GM04504 (cell line): ENCODE measurements around the gene ABI3.

Source experiments
- DNase-seq: peaks from one replicate; pipeline ENCODE4 v3.0.0-alpha.2; 2012; ENCODE audit warnings: low read depth

ABI3 gene

GRCh38 chr17:49197346-49197998 is 13.0 kb upstream of the ABI3 start:
- DNase-seq: no peak

DNA sequence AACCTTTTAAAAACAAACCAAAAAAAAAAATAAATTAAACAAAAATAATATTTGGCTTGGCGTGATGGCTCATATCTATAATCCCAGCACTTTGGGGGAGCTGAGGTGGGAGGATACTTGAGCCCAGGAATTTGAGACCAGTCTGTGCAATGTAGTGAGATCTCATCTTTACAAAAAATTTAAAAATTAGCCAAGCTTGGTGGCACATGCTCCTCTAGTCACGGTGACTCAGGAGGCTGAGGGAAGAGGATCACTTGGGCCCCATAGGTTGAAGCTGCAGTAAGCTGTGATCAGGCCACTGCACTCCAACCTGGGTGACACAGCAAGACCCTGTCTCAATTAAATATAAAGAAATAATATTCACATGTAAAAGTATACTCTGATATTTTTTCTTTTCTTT is 12.3 kb upstream of the ABI3 start:
- DNase-seq: no peak

- no peak for DNase-seq
Observed at GRCh38 chr17:49200423-49201083, 10.0 kb upstream of the ABI3 start.

DNA sequence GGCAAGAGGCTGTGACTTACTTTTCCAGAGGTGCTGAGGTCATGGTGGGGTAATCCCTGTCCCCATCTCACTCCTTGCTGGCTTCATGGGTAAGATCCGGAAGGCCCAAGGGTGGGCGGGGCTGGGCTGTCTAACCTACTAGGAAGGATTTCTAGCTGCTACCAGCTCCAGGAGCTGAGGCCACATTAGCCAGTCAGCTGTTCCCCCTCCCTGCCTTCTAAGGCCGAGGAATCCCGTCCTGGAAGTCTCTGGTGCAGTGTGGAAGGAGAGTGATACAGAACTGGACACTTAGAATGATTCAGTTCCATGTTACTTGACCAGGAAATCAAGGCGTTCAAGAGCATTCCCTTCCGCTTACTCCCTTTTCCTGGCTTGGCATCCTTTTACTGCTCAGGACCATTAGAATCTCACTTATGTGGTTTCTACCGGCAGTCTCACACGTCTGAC is 9.0 kb upstream of the ABI3 start:
- no peak for DNase-seq

DNA sequence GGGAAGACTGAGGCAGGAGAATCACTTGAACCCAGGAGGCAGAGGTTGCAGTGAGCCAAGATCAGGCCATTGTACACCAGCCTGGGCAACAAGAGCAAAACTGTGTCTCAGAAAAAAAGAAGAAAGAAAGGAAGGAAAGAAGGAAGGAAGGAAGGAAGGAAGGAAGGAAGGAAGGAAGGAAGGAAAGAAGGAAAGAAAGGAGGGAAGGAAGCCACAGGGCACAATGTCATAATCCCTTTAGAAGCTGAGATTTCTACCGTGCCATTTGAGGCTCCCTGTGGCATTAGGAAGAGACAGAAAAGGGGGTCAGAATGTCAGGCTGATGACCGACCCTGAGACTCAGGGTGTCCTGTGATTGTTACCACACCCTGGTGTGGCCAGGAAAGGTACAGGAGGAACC is 6.7 kb upstream of the ABI3 start:
- no peak for DNase-seq

DNA sequence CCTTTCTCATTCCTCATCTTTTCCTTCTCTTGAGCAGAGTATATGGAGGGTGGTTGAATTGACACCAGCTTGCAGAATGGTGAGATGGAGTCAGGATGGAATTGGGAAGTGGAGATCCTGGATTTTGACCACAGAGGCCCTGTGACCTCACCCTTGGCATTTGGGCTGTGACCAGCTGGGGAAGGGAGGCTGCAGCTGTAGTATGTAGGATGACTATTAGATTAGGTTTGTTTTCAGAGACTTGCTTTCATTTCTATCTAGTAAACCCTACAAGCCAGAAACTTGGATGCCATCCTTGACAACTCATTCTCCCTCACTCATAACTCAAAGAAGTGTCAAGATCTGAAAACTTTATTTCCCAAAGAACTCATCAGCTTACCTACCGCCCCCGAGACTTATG is 6.0 kb upstream of the ABI3 start:
- DNase-seq: no peak

DNA sequence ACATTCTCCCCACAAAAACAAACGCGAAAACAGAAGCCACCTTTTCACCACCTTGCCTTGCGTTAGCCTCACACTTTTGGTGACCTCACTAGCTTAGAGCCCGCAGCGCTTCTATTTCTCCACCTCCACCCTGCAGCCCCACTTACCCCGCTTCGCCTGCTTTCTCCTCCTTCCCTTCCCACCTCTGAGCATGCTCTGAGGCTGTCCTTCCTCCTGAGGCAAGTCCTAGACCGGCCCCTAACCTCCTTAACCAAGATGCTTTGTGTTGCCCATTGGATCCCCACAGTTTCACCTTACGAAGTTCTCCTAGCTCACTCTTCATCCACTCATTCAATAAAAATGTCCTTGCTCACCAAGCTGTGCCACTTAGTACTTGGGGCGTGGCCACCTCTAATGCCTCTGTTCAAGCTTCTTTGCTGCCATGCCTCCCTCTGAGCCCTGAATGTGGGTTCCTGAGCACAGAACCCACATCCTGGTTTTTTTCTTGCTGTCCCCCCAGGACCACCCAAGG is 1.4 kb upstream of the ABI3 start:
- DNase-seq: no peak

DNA sequence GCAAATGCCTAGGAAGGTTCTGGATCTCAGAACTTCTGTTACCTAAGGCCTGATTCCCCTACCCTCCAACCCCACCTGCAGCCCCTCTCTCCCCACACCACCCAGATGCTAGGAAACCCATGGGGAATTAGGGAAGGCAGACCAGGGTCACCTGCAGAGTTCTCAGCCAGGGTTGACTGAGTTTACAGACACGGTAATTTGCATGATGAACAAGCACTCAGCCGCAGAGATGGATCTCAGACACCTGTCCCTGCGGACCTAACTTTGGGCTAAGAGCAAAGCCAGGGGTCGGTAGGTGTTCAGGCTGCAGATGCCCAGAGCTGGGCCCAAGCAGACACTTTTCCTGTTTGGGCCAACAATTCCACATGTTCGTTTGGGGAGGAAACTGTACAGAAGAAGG is 2.9 kb downstream of the ABI3 start:
- no peak for DNase-seq

GRCh38 chr17:49213847-49214246 is 3.3 kb downstream of the ABI3 start:
- DNase-seq: no peak

GRCh38 chr17:49214676-49215360 is 4.3 kb downstream of the ABI3 start:
- DNase-seq: no peak

- no peak for DNase-seq
Observed at GRCh38 chr17:49216482-49216881, 6.0 kb downstream of the ABI3 start.

DNA sequence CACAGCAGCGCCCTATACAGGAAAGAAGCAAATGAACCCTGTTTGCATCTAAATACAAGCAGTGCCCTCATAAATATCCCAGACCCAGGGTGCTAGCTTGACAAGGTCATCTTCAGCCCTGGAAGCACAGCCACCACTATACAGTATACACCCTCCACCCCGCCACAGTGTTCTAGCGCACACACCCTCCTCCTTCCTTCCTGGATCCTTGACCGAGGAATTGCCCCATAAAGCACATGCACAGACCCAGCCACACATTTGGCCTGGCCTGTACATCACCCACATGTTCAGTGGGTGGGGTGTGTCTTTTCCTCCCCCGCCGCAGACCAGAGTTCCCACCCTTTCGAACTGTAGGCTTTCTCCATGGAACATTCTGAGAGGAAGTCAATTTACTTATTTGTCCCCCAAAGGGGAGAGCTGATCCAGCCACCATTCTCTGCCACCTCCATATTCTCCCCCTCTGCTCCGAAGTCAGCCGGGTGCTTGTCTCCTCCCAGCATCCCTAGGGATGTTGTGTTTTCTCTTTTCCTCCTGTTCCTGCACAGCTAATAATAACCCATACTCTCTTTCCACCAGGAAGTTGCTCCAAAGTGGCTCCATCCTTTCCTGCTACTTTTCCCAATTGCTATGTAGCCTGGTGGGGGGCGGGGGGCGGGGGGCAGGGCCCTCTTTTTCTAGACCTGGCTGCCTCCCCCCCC is 6.6 kb downstream of the ABI3 start:
- no peak for DNase-seq

DNA sequence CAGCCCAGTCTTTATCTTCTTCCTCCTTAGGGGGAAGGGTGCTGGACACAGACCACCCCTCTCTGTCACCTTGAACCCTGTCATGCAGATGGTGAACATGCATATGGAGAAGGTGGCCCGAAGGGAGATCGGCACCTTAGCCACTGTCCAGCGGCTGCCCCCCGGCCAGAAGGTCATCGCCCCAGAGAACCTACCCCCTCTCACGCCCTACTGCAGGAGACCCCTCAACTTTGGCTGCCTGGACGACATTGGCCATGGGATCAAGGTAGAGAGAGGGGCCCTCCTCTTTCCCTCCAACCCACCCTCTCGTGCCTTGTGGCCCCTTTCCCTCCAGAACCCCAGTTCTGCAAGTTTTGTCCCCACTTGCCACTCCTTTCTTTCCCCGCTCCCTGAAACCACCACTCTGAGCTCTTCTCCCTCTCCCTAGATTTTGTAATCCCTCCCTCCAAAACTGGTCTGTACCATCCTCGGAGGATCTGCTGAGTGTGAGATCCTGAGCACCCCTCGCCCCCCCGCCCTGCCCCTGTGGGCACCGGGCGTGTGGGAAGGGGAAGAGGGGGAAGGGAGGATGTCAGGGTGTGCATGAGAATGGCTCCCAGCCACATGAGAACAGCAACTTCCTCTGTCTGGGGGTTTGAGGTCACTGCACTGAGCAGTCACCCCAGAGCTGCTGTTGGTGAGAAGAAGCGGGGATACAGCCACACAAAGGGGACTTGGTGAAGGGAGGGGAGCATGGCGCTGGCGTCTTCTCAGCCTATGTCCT is 7.3 kb downstream of the ABI3 start:
- no peak for DNase-seq

GRCh38 chr17:49218941-49219913 is 8.7 kb downstream of the ABI3 start:
- DNase-seq: no peak

DNA sequence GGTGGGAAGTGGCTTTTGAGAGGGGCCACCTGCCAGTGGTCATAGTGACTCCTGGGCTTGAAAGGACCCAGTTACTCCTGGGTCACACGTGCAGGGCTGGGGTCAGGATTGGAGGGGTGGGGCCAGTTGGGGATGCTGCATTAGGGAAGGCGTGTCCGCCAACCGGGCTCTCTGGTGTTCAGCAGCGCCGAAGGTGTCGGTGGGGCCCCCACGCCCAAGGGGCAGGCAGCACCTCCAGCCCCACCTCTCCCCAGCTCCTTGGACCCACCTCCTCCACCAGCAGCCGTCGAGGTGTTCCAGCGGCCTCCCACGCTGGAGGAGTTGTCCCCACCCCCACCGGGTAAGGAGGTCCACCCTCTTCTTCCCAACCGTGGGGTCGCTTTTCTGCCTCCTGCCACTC is 9.5 kb downstream of the ABI3 start:
- DNase-seq: no peak

DNA sequence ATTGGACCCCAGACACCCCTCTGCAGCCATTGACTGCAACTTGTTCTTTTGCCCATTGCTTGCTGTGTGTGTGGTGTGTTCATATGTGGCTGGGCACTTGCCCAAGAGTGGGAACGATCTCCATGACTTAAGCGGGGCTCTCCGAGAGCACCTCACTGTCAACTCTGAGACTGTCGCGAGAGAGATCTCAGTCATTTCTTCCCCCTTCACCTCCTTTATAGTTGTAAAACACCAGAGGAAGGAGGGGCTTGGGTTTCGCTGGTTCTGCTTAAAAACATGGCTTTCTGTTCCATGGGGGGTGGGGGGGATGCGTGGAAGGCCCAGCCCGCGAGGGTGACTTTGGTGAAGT is 12.6 kb downstream of the ABI3 start:
- DNase-seq: no peak

- no peak for DNase-seq
Observed at GRCh38 chr17:49223517-49224197, 13.2 kb downstream of the ABI3 start.

GRCh38 chr17:49224198-49224996 is 13.9 kb downstream of the ABI3 start:
- DNase-seq: no peak

- no peak for DNase-seq
Observed at GRCh38 chr17:49224997-49225337, 14.5 kb downstream of the ABI3 start.
